HG03280 (cell line): Measurements from ENCODE around the gene SLC14A1.

Source experiments
- ATAC-seq: cut with Tn5 transposase; IDR thresholded peaks from one replicate; pipeline ENCODE4 v1.9.1; 2021; ENCODE audit warnings: mild to moderate bottlenecking, moderate library complexity; ENCODE audit not compliant: unreplicated experiment

The SLC14A1 gene

DNA sequence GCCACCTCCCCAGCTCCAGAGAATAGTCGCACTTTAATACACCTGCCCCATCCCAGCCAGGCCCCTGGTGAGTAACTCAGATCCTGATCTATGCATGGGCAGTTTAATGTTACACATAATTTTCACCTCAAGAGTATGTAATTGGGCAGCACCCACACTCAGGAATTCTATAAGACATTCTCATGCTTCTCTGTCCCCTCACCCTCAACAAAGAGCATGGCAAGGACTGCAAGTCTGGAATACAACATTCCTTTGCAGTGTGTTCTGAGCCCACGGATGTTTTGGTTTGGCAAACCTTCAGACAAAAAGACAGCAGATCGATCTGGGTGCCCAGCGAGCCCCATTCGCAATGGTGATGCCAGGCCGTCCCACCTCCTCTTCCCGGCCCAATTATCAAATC lies 4.9 kb upstream of the SLC14A1 start:
- ATAC-seq: no peak

DNA sequence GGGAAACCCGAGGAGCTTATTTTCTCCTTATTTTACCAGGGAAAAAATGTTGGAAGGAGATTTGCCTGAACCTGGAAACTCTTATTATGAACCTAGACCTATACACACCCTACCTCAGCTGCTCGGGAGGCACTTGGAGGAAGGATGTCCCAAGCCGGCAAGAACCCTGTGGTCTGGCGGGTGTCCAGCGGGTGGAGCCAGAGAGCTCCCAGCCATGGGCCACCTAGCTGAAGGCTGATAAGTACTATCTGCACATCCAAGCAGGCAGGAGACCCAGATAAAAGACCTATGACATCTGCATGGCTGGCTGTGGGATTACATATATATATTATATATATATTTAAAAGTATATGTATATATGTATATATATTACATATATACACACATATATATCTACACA lies 1.1 kb upstream of the SLC14A1 start:
- ATAC-seq: peak; percentile 96

DNA sequence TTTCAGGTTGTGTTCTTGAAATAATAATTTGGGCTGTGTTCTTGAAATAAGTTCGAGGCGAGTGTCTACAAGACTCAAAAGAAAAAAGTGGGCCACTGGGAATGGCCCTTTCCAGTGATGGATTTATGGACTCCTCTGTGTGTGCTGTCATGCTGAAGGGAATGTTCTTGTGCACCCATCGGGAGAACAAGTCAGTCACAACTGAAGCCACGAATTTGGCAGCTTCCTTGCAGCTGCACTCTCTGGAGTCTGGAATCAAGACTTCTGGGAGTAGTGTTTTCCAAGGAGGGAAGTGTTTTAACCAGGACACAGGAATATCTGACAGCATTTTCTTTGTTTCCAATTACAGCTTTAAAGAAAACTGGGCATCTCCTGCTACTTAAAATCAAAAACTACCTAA lies 620 bp downstream of the SLC14A1 start:
- ATAC-seq: no peak

DNA sequence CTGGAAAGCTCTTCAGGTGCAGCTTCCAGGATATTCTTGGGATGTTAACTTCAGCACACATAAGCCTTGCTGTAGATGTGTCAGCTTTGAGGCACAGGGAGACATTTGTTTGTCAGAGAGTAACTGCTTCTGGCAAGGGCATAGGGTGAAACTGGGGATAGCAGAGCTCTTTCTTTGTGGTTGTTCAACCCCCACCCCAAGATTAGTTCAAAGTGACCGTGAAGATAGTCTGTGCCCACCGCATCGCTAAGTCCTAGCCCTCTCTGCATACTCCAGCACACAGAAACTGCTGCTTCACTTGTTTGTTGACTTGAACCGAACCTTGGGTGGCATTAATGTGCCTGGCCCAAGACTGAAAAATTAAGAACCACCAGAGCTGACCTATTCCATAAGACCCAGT lies 1.4 kb downstream of the SLC14A1 start:
- ATAC-seq: no peak

DNA sequence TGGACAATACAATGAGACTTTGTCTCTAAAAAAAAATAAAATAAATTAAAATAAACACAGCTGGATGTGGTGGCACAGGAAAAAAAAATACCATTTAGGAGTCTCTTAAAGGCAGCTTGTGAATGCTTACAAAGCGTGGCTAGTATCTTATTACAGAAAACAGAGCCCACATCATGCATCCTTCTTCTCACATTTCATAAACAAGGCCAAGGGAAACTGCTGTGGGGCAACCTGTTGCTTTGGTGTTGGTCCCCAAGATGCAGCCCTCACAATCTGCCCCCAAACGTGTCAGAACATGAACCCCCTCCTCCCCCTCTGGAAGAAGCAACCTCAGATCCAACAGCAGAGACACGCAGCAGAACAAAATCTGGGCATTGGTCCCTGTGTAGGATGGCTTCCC lies 2.6 kb downstream of the SLC14A1 start:
- ATAC-seq: no peak

DNA sequence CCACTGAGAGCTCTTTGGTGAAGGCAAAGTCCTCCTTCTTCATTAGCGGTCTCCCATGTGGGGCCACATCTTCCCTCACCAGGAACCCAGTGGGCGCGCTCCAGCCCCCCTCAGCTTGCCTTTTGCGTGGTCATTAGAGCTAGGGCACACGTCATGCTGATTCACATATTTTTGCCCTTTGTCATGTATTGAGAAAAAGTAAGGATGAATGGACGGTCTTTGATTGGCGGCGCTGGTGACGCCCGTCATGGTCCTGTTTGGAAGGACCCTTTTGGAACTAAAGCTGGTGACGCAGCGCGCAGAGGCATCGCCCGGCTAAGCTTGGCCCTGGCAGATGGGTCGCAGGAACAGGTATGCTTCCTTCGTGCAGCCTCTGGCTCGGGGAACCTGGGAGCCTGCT lies 3.1 kb downstream of the SLC14A1 start:
- no peak for ATAC-seq

DNA sequence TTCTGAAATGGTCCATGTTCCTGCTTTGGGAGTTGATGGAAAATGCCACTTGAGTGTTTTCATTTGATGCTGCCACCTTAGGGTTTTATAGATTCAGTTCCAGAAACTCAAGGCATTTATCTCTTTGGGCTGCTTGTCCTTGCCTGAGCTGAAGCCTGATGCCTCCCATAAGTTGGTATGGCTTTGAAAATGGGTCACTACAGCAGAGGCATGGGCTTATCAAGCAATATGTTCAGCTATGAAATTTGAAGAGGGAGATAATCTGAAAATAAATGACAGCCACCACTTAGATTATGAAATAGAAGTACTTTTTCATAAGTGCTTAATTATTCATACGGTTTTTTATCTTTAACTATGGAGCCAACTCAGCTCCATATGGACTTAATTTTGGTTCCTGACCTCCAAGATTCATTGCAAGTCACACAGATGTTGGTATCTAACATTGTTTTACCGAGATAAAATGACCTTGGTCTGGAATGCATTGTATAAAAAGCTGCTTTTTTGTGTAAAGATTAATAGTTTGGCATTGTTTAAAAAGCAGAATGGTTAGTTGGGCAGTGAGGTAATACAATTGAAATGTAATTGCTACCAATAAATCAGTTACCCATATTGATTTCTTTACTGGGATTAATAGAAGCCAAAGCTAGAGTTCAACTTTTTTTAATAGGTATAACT lies 4.5 kb downstream of the SLC14A1 start:
- ATAC-seq: no peak

DNA sequence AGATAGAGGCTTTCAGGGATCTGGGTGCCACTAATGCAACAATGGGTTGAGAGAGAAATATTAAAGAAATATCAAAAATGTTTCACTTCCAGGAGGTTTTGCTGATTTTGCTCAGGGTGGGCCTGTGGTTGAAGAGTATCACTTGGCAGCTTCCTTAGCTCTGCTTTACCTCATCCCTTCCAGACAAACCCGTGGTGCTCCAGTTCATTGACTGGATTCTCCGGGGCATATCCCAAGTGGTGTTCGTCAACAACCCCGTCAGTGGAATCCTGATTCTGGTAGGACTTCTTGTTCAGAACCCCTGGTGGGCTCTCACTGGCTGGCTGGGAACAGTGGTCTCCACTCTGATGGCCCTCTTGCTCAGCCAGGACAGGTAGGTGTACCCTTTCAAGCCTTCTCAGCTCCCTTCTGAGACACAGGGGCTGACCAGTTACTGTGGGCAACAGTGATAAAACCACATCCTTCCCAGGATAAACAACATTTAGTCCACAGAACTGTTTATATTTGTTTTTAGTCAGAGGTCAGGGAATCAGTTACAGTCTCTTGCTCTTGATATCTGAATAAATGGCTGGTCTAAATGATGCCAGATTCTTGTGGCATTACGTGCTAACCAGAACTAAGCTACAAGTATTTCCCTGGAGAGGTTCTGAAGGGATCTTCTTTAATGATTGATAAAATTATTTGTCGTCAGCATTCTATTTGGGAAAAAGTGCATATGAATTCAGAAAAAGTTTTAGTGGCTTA lies 7.0 kb downstream of the SLC14A1 start:
- no peak for ATAC-seq

DNA sequence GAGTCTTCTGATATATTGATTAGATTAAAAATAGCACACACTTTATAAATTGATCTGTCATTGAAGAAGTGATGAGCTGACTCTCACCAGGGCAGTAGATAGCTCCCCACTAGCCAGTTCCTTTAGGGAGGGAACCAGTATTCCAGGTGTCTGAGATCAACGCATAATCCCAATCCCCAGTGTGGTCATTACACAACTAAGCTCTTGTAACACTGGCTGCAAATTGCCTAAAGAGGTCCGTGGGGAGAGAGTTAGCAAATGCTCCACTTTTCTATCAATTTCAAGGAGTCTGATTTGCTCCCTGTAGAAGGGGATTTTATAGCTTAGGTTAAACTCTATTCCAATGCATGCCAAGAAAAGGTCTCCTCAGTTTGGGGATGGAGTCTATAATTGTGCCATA lies 7.7 kb downstream of the SLC14A1 start:
- no peak for ATAC-seq

DNA sequence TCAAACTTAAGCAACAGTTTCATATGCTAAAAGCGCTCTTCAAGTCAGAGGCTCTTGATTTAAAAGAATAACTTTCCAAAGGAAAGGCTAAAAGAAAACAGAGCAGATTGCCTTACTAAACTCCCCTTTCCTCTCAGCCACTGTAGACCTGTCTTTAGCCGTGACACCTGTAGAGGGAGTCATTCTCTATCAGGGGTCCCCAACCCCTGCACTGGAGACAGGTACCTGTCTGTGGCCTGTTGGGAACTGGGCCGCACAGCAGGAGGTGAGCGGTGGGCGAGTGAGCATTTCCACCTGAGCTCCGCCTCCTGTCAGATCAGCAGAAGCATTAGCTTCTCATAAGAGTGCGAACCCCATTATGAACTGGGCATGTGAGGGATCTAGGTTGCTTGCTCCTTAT lies 9.6 kb downstream of the SLC14A1 start:
- ATAC-seq: no peak

DNA sequence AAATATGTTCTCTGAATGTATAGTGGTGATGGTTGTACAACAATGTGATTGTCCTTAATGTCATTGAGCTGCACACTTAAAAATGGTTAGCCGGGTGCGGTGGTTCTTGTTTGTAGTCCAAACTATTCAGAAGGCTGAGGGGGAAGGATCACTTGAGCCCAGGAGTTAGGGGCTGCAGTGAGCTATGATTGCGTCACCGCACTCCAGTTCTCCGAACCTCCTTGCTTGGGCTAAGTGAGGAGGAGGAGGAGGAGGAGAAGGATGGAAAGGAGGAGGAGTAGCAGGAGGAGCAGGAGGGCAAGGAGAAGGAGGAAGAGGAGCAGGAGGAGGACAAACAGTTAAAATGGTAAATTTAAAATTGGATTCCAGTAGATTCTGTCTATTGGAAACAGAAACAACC lies 10.5 kb downstream of the SLC14A1 start:
- no peak for ATAC-seq

DNA sequence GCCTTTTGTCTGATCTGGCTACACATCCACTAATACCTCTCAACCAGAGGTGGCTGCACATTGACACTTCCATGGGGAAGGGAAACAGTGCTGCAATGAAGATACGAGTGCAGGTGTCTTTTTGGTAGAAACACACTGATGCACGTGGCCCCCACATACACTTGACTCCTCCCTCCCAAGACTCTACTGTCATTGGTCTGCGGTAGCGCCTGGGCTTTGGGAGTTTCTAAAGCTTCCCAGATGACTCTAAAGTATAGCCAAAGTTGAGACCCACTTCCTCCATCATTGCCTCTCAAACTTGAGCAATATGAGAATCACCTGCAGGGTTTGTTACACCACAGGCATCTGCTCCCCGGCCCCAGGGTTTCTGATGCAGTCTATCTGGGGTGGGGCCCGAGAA lies 11.0 kb downstream of the SLC14A1 start:
- no peak for ATAC-seq

DNA sequence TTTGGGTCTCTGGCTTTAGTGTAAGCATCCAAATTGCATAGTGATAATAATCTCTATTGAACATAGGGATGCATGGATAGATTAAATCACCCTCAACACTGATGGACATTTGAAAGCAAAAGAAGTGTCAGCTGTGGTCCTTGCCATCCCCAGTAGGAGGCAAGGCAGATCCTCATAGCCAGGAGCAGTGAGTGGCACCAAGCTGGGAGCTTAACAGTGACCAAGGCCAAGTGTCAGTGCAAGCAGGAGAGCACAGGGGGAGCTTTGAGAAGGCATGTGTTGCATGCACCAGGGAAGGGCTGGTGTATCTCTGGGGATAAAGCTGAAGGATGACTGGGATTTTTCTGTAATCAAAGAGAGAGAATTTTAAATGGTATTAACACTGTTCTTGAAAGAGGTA lies 14.7 kb downstream of the SLC14A1 start:
- no peak for ATAC-seq

DNA sequence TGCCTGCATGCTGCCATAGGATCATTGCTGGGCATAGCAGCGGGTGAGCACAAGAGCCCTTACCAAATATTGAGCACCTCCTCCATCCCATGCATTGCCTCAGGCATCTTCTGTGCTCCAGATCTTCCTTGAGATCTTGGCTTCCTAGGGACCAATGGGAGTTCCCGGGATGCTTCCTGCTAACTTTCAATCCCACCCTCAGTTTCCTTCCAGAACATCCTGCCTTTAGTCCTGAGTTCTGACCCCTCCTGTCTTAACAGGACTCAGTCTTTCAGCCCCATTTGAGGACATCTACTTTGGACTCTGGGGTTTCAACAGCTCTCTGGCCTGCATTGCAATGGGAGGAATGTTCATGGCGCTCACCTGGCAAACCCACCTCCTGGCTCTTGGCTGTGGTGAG lies 15.3 kb downstream of the SLC14A1 start:
- ATAC-seq: no peak

DNA sequence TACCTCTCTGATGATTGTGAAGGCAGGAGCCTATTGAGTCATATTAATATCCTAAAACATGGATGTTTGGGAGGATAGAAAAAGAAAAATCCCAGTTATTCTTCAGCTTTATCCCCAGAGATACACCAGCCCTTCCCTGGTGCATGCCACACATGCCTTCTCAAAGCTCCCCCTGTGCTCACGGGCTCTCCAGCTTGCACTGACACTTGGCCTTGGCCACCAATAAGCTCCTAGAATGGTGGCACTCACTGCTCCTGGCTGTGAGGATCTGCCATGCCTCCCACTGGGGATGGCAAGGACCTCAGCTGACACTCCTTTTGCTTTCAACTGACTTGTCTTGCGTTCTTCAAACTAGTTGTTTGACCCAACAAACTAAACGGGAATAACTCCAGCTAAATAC lies 15.9 kb downstream of the SLC14A1 start:
- ATAC-seq: no peak

DNA sequence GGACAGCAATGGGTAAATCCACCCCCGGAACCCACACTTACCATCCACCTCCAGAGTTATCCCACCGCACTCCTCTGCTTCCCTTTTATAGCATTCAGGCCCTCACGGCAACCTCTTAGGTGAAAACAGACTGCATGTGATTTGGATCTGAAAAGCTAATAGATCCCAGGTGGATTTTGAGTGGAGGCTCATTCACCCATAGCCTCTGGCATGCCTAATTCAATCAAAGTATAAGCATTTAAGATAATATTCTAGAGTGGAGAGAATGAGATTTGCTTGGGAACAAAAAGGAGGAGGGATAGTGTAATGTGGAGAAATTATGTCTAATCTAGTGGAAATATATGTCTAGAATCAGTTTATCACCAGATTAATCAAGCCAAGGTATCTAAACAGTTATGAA lies 17.1 kb downstream of the SLC14A1 start:
- no peak for ATAC-seq

DNA sequence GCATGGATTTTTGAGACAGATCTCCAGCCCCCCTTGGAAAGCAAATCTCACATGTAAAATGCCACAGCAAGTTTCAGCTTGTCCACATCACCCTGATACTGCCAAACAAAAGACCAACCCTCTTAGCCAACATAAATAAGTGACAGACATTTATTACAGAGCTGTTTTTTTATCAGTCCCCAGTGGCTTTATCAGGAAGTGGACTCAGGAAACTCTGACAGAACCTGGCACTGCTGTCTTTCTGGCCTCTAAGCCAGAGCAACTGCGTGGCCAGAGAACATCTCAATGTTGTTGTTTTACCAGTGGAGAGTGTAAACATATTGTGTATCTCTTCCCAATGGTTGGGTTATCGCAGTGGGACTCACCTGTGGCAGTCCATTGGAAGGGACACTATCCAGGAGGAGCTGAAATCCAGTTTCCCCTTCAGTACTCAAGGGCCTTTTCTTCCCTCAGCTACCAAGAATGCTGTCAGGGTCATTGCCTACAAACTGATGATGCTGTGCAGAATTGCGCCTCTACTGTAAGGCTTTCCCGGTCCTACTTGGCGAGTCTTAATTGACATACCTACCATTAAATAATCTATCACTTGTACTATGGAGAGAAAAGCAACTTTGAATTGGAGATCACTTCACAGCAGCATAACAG lies 22.0 kb downstream of the SLC14A1 start:
- no peak for ATAC-seq

DNA sequence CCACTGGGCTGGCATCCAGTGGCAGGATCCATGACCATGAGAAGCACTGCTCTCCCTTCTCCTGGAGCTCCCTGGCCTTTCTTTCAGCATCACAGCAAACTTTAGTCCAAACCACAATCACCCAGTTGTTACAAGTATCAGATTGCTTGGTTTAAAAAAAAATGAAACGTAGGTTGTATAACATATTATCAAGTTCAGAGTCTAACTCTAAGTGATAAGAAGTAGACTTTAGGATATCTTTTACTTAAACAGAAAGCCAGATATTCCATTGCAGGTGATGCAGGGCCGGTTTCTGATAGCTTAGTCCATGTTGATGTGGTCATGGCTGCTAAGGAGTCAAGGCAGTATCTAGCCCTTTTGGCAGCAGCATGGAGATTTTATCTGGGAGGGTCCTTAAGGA lies 24.5 kb downstream of the SLC14A1 start:
- no peak for ATAC-seq

DNA sequence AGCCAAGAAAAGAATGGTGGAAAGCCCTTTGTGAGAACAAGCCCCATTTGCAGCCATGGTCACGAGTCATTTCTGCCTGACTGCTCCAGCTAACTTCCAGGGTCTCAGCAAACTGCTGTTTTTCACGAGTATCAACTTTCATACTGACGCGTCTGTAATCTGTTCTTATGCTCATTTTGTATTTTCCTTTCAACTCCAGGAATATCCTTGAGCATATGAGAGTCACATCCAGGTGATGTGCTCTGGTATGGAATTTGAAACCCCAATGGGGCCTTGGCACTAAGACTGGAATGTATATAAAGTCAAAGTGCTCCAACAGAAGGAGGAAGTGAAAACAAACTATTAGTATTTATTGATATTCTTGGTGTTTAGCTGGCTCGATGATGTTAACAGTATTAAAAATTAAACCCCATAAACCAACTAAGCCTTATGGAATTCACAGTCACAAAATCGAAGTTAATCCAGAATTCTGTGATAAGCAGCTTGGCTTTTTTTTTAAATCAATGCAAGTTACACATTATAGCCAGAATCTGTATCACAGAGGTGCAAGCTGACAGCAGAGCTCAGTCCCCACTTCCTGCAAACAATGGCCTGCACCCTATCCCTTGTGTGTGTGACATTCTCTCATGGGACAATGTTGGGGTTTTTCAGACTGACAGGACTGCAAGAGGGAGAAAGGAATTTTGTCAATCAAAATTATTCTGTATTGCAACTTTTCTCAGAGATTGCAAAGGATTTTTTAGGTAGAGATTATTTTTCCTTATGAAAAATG lies 26.1 kb downstream of the SLC14A1 start:
- no peak for ATAC-seq

DNA sequence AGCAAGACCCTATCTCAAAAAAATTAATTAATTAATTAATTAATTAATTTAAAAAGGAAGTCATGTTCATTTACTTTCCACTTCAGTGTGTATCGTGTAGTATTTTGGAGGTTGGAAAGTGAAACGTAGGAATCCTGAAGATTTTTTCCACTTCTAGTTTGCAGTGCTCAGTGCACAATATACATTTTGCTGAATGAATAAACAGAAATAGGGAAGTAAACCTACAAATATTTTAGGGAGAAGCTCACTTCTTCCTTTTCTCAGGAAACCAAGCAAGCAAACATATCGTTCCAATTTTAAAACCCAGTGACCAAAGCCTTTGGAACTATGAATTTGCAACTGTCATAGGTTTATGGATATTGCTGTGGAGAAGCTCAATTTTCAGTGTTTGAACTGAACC lies 27.8 kb downstream of the SLC14A1 start:
- ATAC-seq: no peak

DNA sequence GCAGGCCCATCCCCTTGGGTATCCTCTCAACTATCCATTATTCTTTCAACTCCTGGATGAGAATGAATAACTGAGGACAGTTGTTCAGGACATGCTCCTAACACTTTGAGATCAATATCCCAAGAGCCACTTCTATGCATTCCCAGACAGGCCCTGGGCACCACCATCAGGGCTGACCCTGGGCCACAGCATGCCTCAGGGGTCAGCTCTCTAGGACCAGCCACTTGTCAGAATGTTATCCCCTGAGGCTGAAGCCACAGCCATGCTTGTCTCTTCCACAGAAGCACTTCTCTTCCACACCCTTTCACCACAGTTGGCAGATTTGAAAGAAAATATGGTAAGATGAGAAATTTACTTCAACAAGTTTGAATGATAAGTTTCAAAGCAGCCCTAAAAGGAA lies 28.7 kb downstream of the SLC14A1 start:
- ATAC-seq: no peak

DNA sequence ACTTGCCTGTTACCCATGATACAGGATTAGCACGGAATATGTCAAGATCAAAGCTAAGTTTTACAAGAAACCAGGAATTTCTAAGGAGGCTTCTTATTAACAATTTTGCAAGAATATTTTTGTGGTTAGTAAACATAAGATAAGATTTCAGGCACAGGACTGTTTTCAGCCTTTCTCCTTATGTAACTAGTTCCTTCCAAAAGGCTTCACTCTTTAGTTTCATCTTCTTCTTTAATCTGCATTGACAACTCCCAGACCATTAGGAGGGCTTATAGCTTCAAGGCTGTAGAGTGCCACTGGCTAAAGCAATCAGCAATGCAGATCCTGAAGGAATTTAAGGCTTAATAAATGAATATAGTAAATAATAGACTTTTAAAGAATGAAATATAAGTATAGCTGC lies 29.3 kb downstream of the SLC14A1 start:
- ATAC-seq: no peak
